ENCODE data around the gene RILPL1.
"Not testable (repeated sequence)": the region's sequence is repeated elsewhere in the genome, so short reads cannot be mapped to it uniquely, and the experiment has no call there.

GRCh38 chr12:123492339-123493039 lies 41.0 kb downstream of the RILPL1 start:
- not testable (repeated sequence) for TF ChIP-seq CTCF (conservative IDR thresholded peaks at IDR 0.05); EZH2 (IDR thresholded peaks at IDR 0.05; ENCODE audit: low read depth)

All from PC-9 (cell line).